Measurements from ENCODE around the gene RSPRY1.

- TF ChIP-seq CTCF (IDR thresholded peaks at IDR 0.05), result no peak
- no peak for TF ChIP-seq POLR2A (IDR thresholded peaks at IDR 0.05)
These were observed 634 bp upstream of the RSPRY1 start for GRCh38 chr16:57185446-57185944.

Measured in right lobe of liver (tissue), 4 donors.